ENCODE data around the gene RAC3.

Gene RAC3

DNA sequence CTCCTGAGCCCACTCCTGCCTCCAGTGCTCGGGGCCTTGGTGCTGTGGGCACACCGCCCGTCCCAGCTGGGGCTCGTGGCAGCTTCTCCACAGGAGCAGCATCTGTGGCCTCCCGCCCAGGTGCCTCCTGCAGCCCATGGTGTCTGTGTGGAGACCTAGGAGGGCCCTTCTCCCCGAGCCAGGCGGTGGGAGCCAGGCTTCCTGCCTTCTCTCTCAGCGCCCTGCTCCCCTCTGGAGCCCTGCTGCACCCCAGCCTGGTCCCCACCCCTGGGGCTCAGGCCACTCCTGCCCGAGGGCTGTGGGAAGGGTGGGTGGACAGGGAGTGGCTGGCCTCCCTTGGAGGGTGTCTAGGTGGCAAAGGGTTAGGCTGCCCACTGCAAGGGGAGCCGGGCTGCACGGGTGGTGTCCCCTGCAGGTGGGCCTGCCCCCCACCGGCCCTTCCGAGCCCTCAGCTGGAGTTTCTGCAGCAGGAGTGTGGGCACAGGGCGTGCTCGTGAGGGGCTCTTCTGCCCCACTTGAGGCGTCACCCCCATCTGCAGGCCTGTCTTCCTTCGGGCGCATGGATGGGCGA, 19.8 kb upstream of the RAC3 start:
- DNase-seq (ENCODE audit: low spot score) (no peak), FAIRE-seq (no peak)

DNA sequence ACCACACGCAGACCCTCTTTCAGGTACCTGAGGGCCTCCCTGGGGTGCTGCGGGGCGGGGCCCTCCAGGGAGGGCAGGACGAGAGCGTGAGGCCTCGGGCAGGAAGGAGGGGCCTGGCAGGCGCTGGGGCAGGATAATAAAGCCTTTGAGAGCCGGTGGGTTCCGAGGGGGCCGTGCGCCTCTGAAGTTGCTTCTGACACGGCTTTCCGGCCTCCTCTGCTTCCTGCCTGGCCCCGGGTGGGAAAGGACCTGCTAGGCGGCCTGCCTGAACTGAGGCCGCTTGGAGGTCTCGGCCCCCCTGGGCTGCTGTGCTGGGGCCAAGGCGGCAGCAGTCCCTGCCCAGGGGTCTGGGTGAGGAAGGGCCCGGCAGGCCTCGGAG, 19.2 kb upstream of the RAC3 start:
- no peak for DNase-seq (ENCODE audit: low spot score)
- no peak for FAIRE-seq

DNA sequence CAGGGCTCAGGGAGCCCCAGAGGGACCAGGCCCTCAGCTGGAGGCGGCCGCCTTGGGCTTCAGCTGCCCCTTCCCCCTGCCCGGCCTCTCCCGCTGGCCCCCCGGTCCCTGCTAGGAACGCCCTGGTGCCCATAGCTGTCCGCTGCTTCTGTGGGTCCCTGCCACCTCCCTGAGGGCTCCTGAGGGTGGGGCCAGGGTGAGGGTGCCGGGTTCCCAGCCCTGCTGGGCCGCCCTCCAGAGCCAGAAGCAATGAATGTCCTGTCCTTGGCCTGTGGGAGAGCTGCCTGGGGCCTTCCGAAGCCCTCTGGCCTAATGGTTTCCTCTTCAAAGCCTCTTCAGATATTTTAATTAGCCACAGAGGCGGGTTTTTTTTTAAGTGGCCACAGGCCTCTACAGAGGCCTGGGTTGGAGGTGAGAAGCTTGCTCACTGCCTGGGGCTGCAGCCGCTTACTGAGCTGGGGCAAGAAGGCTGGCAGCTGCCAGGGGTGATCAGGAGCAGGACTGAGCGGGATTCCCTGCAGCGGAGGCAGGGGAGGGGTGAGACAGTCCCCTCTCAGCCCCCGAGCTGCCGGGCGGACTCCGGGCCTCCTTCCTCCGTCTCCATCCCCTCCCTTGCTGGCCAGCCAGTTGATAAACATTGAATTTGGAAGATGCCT, 18.7 kb upstream of the RAC3 start:
- no peak for DNase-seq (ENCODE audit: low spot score)
- no peak for FAIRE-seq

DNA sequence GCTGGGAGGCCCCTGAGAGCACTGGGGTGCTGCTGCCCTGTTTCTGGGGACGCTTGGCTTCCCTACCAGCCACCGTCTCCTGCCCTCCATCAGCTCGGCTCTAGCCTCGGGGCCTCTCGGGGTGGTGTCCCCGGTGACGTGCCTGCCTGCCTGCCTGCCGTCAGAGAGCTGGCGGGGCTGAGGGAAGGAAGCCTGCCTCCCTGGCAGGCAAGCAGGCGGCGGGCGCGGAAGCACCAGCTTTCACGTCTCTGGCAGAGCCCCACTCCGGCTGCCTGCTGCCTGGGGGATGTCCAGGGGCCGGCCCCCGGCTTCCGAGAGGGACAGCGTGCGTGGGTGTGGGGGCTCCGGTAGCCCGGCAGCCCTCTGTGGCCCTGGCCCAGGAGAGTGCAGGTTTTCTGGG, 18.1 kb upstream of the RAC3 start:
- FAIRE-seq (no peak), DNase-seq (ENCODE audit: low spot score) (no peak)

DNA sequence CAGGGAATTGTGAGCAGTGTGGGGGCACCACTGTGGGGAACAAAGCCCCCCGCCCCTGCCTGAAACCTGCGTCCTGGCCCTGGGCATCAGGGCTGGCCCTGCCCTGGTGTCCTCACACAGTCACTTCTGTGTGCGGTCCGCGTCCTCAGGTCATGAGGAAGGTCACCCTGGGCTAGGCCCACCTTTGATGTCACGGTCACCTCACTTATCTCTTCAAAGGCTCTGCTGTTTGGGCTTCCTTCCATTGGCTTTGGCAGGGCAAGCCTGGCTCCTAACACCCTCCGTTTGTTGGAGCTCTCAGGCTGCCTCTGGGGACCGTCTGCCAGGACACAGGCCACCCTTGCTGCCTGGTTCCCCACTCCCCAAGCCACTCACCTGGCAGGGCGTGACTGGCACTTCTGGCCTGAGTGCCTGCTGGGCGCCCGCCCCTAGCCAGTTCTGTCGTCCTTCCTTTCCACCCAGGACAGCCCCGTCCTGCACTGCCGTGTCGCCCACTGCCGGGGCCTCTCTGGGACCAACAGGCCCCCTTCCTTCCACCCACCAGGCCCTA, 17.6 kb upstream of the RAC3 start:
- DNase-seq (ENCODE audit: low spot score): no peak
- no peak for FAIRE-seq

DNA sequence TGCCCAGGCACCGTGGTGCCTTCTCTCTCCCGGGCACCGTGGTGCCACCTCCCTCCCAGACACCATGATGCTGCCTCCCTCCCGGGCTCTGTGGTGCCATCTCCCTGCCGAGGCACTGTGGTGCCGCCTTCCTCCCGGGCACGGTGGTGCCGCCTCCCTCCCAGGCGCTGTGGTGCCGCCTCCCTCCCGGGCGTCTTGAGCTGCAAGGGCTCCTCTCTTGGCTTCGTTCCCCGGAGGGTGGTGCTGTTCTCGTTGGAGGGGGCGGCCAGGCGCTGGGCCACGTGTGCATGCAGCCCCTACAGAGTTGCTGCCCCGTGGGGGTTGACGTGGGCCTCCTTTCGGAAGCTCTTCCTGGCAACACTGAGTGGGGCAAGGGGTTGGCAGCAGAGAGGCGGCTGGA, 17.0 kb upstream of the RAC3 start:
- DNase-seq (ENCODE audit: low spot score): no peak
- FAIRE-seq: no peak

DNA sequence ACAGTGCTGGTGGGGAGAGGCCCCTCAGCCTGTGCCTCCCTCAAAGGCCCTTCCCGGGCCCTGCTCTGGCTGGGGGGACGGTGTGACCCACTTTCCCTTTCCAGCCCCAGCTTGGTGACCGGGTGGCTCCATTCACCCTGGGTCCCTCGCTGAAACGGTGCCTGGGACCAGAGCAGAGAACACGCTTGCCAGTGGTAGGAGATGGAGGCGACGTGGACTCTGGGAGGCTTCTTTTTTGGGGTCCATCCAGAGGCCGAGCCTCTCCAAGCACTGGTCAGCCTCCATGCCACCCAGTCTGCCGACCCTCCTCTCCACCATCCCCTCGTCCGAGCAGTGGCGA, 16.5 kb upstream of the RAC3 start:
- FAIRE-seq: no peak
- no peak for DNase-seq (ENCODE audit: low spot score)

DNA sequence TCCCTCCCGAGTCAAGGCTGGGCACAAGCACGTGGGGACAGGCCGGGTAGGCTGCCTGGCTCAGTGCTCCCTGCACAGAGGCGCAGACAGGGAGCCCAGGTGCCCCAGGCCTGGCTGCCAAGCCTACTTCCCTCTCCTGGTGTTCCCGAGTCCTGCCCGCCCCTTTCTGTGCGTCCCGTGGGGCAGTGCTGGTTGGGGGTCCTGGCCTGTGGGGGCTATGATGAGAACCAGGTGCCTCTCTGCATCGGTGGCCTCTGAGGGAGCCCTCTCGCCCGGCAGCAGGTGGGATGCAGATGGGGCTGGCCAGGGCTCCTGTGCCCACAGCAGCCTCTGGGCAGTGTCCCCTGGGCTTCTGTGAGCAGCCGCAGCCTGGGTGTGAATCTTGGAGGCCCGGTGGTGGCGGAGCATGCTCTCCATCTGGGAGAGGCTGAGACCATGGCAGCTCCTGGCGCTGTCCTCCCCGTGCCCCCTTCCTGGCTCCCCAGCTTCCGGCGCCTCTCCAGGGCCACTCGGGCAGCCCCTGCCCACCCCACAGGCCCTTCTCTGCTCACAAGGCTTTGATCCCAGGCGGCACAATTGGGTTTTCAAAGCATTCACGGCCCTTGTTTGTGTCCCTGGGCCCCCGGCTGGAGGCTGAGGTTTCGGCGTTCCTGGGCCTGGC, 16.0 kb upstream of the RAC3 start:
- no peak for FAIRE-seq
- DNase-seq (ENCODE audit: low spot score): no peak

DNA sequence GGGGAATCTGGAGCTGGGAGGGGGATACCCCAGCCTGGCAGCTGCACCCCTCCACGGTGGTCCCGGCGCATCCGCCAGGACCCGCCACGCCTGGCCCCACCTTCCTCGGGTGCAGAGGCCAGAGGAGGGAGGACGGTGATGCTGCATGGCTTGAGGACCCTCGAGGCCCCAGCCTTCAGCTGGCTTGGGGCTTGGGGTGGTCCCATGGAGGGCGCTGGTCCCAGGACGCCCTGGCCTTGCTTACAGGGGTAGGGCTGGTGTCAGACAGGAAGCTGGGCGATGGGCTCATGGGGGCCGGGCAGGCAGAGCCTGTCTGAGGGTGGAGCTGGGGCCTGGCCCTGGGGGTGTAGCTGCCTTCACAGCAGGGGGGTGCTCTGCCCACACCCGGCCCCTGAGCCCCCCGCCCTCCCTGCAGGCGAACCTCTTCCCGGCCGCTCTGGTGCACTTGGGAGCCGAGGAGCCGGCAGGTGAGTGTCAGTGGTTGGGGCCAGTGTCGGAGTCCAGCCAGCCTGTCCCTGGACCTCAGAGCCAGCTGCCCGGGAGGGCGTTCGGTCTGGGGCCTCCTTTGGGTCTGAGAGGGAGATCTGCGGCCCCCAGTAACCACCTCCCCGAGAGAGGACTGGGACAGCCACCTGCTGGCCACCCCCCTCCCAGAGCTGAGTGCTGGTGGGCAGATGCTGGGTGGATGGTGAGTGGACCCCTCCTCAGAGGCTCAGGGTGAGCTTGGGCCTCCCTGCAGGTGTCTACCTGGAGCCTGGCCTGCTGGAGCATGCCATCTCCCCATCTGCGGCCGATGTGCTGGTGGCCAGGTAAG, 15.2 kb upstream of the RAC3 start:
- FAIRE-seq: no peak

DNA sequence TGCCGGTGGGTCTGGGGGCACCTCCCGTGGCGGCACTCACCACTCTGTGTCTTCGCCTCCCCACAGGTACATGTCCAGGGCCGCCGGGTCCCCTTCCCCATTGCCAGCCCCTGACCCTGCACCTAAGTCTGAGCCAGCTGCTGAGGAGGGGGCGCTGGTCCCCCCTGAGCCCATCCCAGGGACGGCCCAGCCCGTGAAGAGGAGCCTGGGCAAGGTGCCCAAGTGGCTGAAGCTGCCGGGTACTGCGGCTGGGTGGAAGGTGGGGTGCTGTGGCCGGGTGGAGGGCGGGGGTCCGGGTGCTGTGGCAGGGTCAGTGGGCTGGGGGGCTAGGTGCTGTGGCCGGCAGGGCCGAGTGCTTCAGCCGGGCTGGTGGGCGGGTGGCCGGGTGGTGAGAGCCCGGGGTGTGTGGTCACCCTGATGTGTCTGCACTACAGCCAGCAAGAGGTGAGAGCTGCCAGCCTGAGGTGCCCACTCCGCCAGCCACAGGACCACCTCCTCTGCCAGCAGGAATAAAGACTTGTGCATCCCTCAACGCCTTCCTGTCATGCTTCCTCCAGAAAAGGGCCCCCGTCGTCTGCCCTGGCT, 14.5 kb upstream of the RAC3 start:
- no peak for DNase-seq (ENCODE audit: low spot score)
- no peak for FAIRE-seq

More for the DNA sequence above, 15.2 kb upstream of the RAC3 start:
- no peak for DNase-seq (ENCODE audit: low spot score)

DNA sequence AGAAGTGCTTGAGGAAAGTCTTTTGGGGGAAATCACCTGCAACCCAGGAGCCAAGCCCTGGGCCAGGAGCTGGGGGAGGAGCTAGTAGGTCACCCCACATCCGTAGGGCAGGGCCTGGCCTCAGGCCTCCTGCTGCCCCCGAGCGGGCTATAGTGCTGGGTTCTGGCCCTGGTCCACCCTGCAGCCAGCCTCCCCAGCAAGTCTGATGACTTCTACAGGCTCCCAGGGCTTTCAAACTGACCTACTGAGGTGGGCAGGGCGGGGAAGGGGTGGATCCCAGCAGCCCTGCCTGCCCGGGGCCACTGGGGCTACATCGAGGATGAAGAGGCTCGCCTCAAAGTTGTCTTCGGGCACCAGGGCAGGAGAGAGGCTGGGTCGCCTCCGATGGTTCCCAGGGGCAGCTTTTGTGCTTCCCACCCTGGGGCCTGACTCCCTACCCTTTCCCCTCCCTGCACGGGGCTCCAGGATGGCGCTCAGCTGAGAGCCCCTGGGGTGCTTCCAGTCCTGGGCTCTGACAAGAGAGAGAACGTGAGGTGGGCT, 13.8 kb upstream of the RAC3 start:
- FAIRE-seq (no peak), DNase-seq (ENCODE audit: low spot score) (no peak)

DNA sequence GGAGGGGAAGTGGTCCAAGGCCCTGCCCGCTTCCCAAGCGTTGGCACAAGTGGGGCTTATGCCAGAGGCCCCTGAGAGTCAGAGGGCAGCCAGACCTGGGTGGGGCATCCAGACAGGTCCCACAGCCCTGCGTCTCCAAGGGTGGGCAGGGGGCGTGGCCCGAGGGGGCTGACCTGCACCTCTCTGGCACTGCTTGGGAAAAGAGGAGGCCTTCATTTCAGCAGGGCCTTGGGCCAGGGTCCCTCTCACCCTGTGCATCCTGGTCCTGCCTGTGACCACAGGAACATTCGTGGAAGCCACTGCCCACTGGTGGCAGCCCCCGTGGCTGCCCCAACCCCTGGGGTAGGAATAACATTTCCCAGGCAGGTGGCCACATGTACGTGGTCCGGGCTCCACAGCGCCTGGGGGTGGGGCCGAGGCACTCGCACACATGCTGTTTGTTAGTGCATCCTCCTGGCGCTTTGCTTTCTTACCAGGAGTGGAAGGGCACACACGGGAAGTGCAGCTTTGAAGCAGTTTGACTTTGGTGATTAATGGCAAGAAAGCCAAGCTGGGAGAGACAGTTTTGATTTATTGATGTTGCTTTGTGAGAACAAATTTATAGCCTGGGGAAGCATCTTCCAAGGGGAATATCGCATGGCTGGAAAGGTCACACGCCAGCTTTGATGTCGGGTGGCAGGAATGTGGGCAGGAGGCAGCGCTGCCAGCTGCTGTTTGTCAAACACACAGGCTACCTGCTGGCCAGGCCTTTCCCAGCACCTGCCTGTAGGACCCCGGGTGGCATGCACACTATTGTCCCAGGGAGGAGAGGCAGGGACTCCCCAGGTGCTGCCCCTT, 13.1 kb upstream of the RAC3 start:
- FAIRE-seq (no peak), DNase-seq (ENCODE audit: low spot score) (no peak)

DNA sequence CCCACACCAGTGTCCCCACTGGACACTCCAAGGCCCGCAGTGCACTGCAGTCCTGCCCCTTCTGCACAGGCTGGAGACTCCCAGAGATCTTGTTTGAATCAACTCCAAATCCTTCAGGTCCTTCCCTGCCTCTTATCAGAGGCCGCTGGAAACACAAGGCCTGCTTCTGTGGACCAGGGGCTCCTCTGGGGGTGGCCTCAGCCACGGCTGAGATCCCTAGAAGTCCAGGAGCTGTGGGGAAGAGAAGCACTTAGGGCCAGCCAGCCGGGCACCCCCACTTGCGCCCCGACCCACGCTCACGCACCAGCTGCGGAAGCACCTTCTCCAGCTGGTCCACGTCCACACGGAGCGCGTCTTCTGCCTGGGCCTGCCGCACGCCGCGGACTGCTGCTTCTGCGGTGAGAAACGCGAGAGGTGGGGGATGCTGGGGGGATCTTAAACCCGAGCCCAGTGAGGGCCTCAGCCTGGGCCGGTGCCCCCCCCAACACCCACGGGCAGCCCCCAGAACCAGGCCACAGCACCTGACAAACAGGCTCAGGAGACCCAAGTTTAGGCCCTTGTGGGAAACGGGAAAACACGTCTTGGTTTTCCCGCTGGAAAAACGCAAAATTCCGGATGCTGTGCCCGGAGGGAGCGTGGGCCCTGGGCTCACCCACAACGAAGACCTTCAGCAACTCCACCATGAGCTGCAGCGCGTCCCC, 12.3 kb upstream of the RAC3 start:
- DNase-seq (ENCODE audit: low spot score) (no peak), FAIRE-seq (no peak)

DNA sequence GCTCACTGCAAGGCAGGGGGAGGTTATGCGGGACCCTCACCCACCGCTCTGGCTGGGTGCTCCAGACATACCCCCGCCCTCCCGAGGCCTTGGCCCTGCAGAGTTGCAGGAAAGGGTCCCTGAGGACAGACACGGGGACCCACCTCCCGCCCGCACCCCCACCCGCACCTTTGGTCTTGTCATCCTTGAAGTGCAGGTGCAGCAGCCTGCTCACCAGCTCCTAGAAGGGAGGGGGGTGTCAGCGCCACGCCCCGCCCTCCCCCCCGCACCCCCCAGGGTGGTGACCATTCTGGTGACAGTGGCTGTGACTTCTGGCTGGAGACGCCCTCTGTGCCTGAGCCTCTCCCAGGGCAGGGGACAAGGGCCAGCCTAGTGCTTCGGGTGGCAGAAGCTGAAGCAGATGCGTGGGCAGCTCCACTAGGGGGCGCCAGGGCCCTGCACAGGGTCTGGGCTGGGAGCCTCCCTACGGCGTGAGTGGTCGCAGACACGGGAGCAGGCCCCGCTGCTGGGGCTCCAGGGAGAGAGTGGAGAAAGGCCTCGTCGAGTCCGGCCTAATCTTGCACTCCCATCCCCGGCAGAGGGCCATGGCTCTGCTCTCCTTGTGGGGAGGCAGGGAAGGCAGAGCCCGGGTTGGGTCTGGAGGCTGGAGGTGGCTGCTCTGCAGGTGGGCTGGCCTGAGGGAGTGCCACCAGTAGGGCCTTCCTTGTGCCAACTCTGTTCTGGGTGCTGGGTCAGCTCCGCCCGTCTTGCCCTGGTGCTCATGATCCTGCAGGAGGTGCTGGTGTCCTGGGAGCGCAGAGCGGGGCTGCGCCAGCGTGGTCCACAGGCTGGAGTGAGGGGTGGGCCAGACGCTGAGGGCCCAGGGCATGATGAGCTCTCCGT, 11.5 kb upstream of the RAC3 start:
- DNase-seq (ENCODE audit: low spot score) (no peak), FAIRE-seq (no peak)

DNA sequence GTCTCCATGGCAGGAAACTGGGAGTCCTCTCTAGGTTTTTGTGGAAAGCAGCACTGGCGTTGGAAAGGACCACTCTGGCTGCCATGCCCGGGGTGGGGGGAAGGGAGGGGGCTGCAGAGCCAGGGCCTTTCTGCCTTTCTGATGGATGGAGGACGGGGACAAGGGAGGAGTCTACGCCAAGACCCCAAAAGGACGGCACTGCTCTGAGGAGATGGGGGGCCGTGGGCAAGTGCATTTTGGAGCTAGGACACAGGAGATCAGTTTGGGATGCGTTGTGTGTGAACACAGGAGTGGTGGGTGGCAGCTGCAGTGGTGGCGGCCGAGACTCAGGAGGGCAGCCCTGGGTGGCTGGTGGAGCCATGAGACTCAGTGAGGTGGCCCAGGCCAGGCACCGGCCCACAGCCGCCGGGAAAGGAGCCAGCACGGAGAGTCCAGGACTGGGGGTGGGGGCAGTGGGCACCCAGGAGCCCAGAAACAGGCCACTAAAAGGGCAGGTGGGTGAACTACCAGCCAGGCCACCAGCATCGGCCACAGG, 10.8 kb upstream of the RAC3 start:
- DNase-seq (ENCODE audit: low spot score) (no peak), FAIRE-seq (no peak)

DNA sequence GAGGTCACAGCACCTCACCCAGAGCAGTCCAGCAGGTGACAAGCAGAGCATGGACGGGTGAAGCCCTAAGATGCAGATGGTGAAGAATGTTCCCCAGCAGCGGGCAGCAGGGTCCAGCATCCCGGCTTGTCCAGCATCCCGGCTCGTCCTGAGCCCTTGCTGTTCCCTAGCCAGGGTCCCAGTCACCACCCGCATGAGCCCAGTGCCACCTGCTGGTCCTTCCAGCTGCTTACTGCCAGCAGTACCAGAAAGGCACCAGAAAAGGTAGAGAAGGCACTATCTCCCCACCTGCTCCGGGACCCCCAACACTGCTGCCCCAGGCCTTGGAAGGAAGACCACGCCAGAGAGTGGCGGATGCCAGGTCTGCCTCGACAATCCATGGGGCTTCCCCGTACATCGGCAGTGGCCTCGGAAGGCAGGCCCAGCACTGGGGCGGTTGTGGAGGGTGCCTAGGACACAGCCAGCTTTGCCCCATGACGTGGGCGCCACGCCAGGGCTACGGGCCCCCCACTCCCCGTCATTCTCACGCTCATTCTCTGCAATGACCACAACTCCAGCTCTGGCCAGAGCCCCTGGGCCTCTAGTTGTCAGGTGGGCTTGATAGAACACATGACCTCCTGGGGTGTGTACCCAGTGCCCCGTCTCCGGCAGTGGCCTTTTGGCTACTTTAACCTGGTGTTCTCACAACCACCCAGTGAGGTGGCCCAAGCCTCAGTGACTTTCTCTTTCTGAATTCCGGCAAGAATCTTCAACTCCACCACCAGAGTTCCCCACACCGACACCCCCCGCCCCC, 10.2 kb upstream of the RAC3 start:
- DNase-seq (ENCODE audit: low spot score) (peak; percentile 67), FAIRE-seq (no peak)

DNA sequence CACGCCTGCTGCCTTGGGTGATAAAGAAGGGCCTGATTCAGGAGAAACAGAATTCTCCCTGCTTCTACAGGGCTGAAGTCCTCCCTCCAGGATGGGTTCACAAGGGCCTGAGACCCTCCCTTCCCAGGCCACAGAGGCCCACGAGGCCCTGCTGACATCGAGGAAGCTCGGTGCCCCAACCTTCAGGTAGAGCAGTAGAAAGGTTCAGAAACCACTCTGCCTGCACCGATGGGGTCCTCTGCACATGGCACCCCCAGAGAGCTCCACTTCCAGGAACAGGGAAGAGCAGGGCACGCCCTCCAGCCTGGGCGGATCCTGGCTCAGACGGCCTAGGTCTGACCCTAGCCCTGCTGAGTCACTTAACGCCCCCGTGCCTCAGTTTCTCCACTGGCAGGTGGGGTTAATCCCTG, 9.6 kb upstream of the RAC3 start:
- no peak for DNase-seq (ENCODE audit: low spot score)
- FAIRE-seq: no peak

All from RCC 7860 (cell line).